A549 (cell line): ENCODE measurements around the gene TXNDC8. TPM values are rescaled to one million over a fixed set of nuclear protein-coding genes. Genes with fewer than 3 reads are reported as not detected.
"Not testable (repeated sequence)": the region's sequence is repeated elsewhere in the genome, so short reads cannot be mapped to it uniquely, and the experiment has no call there.

Experiments used
- ATAC-seq, 2 experiments: fragments of 200-7000 bp in 1 of 2; fragments of >200 bp in 1 of 2; cut with Nextera tagmentation in 1 of 2; cut with Tn5 transposase in 1 of 2; 3 replicates each; pipeline versions ENCODE4 v1.8.0 to v1.9.1; 2018 to 2020; ENCODE audit warnings: mild to moderate bottlenecking in 1 of 2, moderate library complexity in 1 of 2
- CTCF ChIA-PET: fragments of 300-600 bp; sonication (Branson Sonifier 250); formaldehyde crosslinking; extraction: SDS; loops from one replicate; lab custom pipeline; 2021; ENCODE audit warnings: antibody characterized with exemption, inconsistent platforms; lab: Yijun Ruan, JAX
- POLR2A ChIA-PET: fragments of 350-600 bp; formaldehyde crosslinking; extraction: SDS; loops from one replicate; lab custom pipeline; 2021; ENCODE audit warnings: antibody characterized with exemption, inconsistent platforms; lab: Yijun Ruan, JAX
- DNase-seq, 2 experiments: peaks; one replicate each; pipeline versions ENCODE4 v3.0.0 to v3.0.0-alpha.2; 2011 to 2016; ENCODE audit warnings: low read depth in 1 of 2, low spot score in 1 of 2
- FAIRE-seq: peaks from 2 replicates; lab custom pipeline; 2011; peaks lifted over from hg19 to GRCh38; lab: Jason Lieb, UNC
- H3K27ac ChIP-seq, 2 experiments: fragments of >200 bp; sonication (Bioruptor Twin); formaldehyde crosslinking; 3 replicates each; pipeline ENCODE4 v1.5.1; 2016 to 2017
- H3K4me1 ChIP-seq: fragments of >200 bp; sonication (Bioruptor Twin); formaldehyde crosslinking; 3 replicates; pipeline ENCODE4 v1.6.1; 2016
- H3K4me2 ChIP-seq: fragments of >200 bp; sonication (Bioruptor Twin); formaldehyde crosslinking; 3 replicates; pipeline ENCODE4 v1.6.1; 2016
- H3K4me3 ChIP-seq: fragments of >200 bp; sonication (Bioruptor Twin); formaldehyde crosslinking; 3 replicates; pipeline ENCODE4 v1.5.1; 2016
- H3K9me3 ChIP-seq: fragments of >200 bp; sonication (Bioruptor Twin); formaldehyde crosslinking; 3 replicates; pipeline ENCODE4 v1.6.1; 2016
- BHLHE40 ChIP-seq: IDR thresholded peaks from 2 replicates; pipeline ENCODE4 v1.6.1; 2012; ENCODE audit warnings: low read depth, low read length, inconsistent platforms
- CEBPB ChIP-seq, 2 experiments: fragments of >200 bp in 1 of 2; sonication (Bioruptor Twin) in 1 of 2; formaldehyde crosslinking in 1 of 2; IDR thresholded peaks; 2 replicates each; pipeline ENCODE4 v1.6.1; 2012 to 2016
- CHD4 ChIP-seq: fragments of 200-600 bp; sonication (generic); IDR thresholded peaks from 2 replicates; pipeline ENCODE4 v1.6.1; 2016; ENCODE audit warnings: antibody characterized with exemption, mild to moderate bottlenecking, borderline replicate concordance
- EHMT2 ChIP-seq: fragments of 200-600 bp; sonication (generic); IDR thresholded peaks from 2 replicates; pipeline ENCODE4 v1.6.1; 2016; ENCODE audit warnings: antibody characterized with exemption, low read depth, mild to moderate bottlenecking, moderate library complexity
- ESRRA ChIP-seq: fragments of 150-350 bp; IDR thresholded peaks from 2 replicates; pipeline ENCODE4 v1.6.1; 2014; ENCODE audit warnings: mild to moderate bottlenecking, low read length, borderline replicate concordance
- FOXS1 ChIP-seq: fragments of 250-450 bp; sonication (Bioruptor Pico); IDR thresholded peaks from 2 replicates; pipeline ENCODE4 v1.5.0; 2020; ENCODE audit warnings: mild to moderate bottlenecking, moderate library complexity
- HOXA7 ChIP-seq: fragments of 250-450 bp; sonication (Bioruptor Pico); IDR thresholded peaks from 2 replicates; pipeline ENCODE4 v1.5.0; 2020; ENCODE audit warnings: mild to moderate bottlenecking, moderate library complexity
- MAZ ChIP-seq: fragments of 150-350 bp; IDR thresholded peaks from 2 replicates; pipeline ENCODE4 v1.6.1; 2014; ENCODE audit warnings: antibody characterized with exemption, low read depth, low read length, borderline replicate concordance
- MYC ChIP-seq: IDR thresholded peaks from 2 replicates; pipeline ENCODE4 v1.6.1; 2012; ENCODE audit warnings: mild to moderate bottlenecking, inconsistent platforms, low read length, improper control_type of control experiment, borderline replicate concordance
- RCOR1 ChIP-seq: fragments of 150-350 bp; IDR thresholded peaks from 2 replicates; pipeline ENCODE4 v1.6.1; 2014; ENCODE audit warnings: antibody characterized with exemption, low read length, low read depth
- SREBF2 ChIP-seq: fragments of 450-650 bp; IDR thresholded peaks from 2 replicates; pipeline ENCODE4 v1.6.1; 2014; ENCODE audit warnings: mild to moderate bottlenecking, moderate library complexity
- TFCP2L1 ChIP-seq: fragments of 250-450 bp; sonication (Bioruptor Pico); IDR thresholded peaks from 2 replicates; pipeline ENCODE4 v1.5.0; 2021; ENCODE audit warnings: mild to moderate bottlenecking
- ZSCAN20 ChIP-seq: fragments of 250-450 bp; sonication (Bioruptor Pico); IDR thresholded peaks from 2 replicates; pipeline ENCODE4 v1.8.0; 2022; ENCODE audit warnings: mild to moderate bottlenecking, moderate library complexity
- WGBS: methylation state at CpG from one replicate; pipeline ENCODE4 v1.1.6; 2017; ENCODE audit errors: missing lambda C conversion rate; 5-methylcytosine and 5-hydroxymethylcytosine counted together
- polyA plus RNA-seq, 4 experiments: library from polyadenylated mRNA; depleted of rRNA in 3 of 4; stranded (reverse); fragments of >200 nt; fragmentation: RNase III in 1 of 4; extraction: RNeasy Plus Mini Kit Qiagen cat#74134 plus additional on column Dnase treatment in 1 of 4; gene quantifications; 2 replicates in 3 of 4; 3 replicates in 1 of 4; pipeline ENCODE4 v1.2.3, GENCODE V29; 2011 to 2017
- TF ChIP-seq, protein P1 (sequence below): fragments of 200-600 bp; sonication (generic); IDR thresholded peaks from 2 replicates; pipeline ENCODE4 v1.6.1; 2016; ENCODE audit warnings: antibody characterized with exemption, mild to moderate bottlenecking, moderate library complexity
- TF ChIP-seq, protein P2 (sequence below): IDR thresholded peaks from 2 replicates; pipeline ENCODE4 v1.6.1; 2012
- TF ChIP-seq, protein P3 (sequence below): fragments of >200 bp; sonication (Bioruptor Twin); formaldehyde crosslinking; IDR thresholded peaks from 3 replicates; pipeline ENCODE4 v1.5.1; 2016
- TF ChIP-seq, protein P4 (sequence below): fragments of 150-350 bp; IDR thresholded peaks from 2 replicates; pipeline ENCODE4 v1.6.1; 2014; ENCODE audit warnings: low read depth, mild to moderate bottlenecking, low read length
- TF ChIP-seq, protein P5 (sequence below): fragments of 250-450 bp; sonication (Bioruptor Pico); IDR thresholded peaks from 2 replicates; pipeline ENCODE4 v1.5.0; 2020; ENCODE audit warnings: low read depth, mild to moderate bottlenecking, moderate library complexity

TXNDC8 gene
- polyA plus RNA-seq, 2 of the 4 experiments (the other 2 are of a cell fraction): not detected

DNA sequence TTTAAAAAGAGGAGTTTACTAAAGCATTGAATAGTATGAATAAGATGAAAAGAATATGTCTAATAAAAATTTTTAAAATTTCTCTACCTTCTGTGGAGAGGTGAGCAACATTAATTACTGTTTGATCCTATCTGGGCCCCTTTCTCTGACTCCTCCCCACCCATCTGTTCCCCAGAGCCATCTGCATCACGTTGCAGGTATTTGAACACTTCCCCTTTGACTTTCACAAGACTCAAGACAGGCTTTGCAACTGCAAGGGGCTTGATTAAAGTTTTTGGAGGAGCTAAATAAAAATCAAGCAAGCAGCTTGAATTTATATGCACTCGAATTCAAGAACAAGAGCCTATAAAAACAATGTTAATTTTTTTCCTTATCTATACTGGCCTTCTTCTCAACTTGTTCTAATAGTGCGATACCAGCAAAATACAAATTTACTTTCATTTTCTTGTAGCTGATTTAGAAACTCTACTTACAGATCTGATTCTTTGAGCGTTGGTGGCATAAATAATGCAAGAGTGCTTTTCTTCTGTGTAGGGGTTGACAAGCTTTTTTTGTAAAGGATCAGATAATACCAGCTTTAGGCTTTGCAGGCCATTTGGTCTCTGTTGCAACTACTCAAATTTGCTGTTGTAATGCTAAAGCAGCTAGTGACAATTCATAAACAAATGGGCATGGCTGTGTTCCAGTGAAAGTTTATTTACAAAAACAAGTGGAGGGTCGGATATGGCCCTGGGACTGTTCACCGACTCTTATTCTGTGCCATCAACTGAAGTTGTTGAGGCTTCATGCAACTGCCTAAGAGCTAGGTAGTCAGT, 21.2 kb downstream of the TXNDC8 start:
- ATAC-seq (no peak), DNase-seq (no peak), FAIRE-seq (no peak)
- Histone ChIP-seq H3K4me2 (no peak overlapping the region), H3K4me1 (no peaks in the 10 kb centered on the region), H3K27ac (no peak overlapping the region), H3K4me3 (no peak overlapping the region), H3K9me3 (no peaks in the 10 kb centered on the region)
- CTCF ChIA-PET: interaction anchor here (1.0 kb wide), 1 partner anchor 9 kb away, joined by 4 read pairs; no protein-coding TSS in a partner anchor
- WGBS: 56% methylated on average over 6 of the region's 6 CpGs
- no peak for TF ChIP-seq ZSCAN20 (CRISPR knock-in tag)
- TF ChIP-seq, protein P1, sequence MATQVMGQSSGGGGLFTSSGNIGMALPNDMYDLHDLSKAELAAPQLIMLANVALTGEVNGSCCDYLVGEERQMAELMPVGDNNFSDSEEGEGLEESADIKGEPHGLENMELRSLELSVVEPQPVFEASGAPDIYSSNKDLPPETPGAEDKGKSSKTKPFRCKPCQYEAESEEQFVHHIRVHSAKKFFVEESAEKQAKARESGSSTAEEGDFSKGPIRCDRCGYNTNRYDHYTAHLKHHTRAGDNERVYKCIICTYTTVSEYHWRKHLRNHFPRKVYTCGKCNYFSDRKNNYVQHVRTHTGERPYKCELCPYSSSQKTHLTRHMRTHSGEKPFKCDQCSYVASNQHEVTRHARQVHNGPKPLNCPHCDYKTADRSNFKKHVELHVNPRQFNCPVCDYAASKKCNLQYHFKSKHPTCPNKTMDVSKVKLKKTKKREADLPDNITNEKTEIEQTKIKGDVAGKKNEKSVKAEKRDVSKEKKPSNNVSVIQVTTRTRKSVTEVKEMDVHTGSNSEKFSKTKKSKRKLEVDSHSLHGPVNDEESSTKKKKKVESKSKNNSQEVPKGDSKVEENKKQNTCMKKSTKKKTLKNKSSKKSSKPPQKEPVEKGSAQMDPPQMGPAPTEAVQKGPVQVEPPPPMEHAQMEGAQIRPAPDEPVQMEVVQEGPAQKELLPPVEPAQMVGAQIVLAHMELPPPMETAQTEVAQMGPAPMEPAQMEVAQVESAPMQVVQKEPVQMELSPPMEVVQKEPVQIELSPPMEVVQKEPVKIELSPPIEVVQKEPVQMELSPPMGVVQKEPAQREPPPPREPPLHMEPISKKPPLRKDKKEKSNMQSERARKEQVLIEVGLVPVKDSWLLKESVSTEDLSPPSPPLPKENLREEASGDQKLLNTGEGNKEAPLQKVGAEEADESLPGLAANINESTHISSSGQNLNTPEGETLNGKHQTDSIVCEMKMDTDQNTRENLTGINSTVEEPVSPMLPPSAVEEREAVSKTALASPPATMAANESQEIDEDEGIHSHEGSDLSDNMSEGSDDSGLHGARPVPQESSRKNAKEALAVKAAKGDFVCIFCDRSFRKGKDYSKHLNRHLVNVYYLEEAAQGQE: no peak
- TF ChIP-seq, protein P2, sequence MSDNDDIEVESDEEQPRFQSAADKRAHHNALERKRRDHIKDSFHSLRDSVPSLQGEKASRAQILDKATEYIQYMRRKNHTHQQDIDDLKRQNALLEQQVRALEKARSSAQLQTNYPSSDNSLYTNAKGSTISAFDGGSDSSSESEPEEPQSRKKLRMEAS: no peak
- no peak for TF ChIP-seq BHLHE40
- TF ChIP-seq, protein P3, sequence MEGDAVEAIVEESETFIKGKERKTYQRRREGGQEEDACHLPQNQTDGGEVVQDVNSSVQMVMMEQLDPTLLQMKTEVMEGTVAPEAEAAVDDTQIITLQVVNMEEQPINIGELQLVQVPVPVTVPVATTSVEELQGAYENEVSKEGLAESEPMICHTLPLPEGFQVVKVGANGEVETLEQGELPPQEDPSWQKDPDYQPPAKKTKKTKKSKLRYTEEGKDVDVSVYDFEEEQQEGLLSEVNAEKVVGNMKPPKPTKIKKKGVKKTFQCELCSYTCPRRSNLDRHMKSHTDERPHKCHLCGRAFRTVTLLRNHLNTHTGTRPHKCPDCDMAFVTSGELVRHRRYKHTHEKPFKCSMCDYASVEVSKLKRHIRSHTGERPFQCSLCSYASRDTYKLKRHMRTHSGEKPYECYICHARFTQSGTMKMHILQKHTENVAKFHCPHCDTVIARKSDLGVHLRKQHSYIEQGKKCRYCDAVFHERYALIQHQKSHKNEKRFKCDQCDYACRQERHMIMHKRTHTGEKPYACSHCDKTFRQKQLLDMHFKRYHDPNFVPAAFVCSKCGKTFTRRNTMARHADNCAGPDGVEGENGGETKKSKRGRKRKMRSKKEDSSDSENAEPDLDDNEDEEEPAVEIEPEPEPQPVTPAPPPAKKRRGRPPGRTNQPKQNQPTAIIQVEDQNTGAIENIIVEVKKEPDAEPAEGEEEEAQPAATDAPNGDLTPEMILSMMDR: no peak
- no peak for TF ChIP-seq FOXS1
- TF ChIP-seq, protein P4, sequence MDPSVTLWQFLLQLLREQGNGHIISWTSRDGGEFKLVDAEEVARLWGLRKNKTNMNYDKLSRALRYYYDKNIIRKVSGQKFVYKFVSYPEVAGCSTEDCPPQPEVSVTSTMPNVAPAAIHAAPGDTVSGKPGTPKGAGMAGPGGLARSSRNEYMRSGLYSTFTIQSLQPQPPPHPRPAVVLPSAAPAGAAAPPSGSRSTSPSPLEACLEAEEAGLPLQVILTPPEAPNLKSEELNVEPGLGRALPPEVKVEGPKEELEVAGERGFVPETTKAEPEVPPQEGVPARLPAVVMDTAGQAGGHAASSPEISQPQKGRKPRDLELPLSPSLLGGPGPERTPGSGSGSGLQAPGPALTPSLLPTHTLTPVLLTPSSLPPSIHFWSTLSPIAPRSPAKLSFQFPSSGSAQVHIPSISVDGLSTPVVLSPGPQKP: no peak
- no peak for TF ChIP-seq HOXA7
- no peak for TF ChIP-seq TFCP2L1 (CRISPR knock-in tag)
- no peak for TF ChIP-seq SREBF2
- TF ChIP-seq MYC: no peak
- no peak for TF ChIP-seq CHD4
- TF ChIP-seq RCOR1: no peak
- TF ChIP-seq CEBPB (IDR thresholded peaks at IDR 0.05): no peak
- TF ChIP-seq MAZ: no peak
- TF ChIP-seq, protein P5, sequence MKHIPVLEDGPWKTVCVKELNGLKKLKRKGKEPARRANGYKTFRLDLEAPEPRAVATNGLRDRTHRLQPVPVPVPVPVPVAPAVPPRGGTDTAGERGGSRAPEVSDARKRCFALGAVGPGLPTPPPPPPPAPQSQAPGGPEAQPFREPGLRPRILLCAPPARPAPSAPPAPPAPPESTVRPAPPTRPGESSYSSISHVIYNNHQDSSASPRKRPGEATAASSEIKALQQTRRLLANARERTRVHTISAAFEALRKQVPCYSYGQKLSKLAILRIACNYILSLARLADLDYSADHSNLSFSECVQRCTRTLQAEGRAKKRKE (CRISPR knock-in tag): no peak
- TF ChIP-seq EHMT2: no peak
- TF ChIP-seq ESRRA: no peak
- TF ChIP-seq, all 56 proteins: peak for 0
- POLR2A ChIA-PET: no interaction called here

DNA sequence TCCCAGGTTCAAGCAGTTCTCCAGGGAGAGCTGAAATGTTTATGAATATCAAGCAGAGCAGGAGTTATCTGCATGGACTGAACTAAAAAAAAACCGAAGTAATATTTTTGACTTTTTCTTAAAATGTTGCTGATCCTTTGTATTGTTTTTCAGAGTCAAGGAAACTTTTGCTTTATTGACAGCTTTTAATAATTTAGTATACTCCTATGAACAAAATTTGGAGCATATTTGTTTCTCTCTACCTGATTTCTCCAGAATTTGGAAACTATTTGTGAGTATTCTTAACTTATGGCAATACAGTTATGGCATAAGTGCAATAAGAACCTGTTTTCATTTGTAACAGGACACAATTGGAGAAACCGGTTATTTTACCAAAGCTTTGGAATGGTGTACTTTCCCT, 25.7 kb downstream of the TXNDC8 start:
- H3K4me1 ChIP-seq, ATAC-seq, H3K27ac ChIP-seq, H3K4me3 ChIP-seq, DNase-seq, H3K4me2 ChIP-seq, FAIRE-seq, H3K9me3 ChIP-seq: not testable (repeated sequence)
- WGBS: 50% methylated on average over 2 of the region's 2 CpGs
- ChIA-PET POLR2A (interaction anchor here (0.7 kb wide), 1 partner anchor 55 kb away, joined by 4 read pairs; the partner anchor contains the start of gene TXN), CTCF (interaction anchor here (2.0 kb wide), 1 partner anchor 29 kb away, joined by 4 read pairs; no protein-coding TSS in a partner anchor)
